ENCODE measurements around the gene HNRNPCL2.
"Not testable (repeated sequence)": the region's sequence is repeated elsewhere in the genome, so short reads cannot be mapped to it uniquely, and the experiment has no call there.

Gene HNRNPCL2

DNA sequence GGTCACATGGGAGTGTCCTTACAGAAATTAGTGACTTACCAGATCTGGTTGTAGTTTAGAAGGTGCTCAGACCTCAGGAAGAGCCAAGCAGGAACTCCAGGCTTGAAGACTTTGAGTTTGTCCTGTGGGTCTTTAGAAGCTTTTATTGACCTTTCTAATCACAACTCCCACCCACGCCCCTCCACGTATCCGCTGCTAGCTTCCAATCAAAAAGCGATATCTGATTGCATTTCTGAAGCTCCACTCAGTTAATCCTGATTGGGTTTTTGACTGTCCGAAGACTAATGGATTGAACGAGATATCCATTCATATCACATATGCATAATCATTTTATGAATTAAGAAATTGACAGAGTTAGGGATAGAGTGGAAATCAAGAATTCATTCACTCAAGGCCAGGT is at the start of gene HNRNPCL2:
Gene HNRNPCL2, minus strand, starts transcription at position 101 of the 400 bp plus-strand sequence. CDS start 454 bp downstream, outside the sequence.
- not testable (repeated sequence) for DNase-seq

DNA sequence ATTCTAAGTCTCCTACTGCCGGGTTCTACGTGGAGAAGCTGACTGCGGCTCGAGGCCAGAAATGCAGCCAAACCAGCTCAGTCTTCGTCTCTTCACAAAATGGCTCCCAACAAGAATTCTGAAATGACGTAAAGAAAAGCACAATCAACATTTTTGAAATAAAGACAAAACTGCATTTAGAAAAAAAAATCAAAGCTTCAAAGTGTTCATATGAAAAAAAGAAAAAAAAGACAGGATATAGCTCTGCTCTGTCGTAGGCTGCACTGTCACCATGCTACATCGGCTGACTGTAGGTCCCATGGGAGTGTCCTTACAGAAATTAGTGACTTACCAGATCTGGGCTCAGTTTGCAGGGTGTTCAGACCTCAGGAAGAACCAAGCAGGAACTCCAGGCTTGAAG is 48.9 kb upstream of the HNRNPCL2 start, which contains the start of gene HNRNPCL4:
Gene HNRNPCL4, minus strand, starts transcription at position 101 of the 400 bp plus-strand sequence. CDS start 164 bp downstream, outside the sequence.
- DNase-seq: not testable (repeated sequence)

DNA sequence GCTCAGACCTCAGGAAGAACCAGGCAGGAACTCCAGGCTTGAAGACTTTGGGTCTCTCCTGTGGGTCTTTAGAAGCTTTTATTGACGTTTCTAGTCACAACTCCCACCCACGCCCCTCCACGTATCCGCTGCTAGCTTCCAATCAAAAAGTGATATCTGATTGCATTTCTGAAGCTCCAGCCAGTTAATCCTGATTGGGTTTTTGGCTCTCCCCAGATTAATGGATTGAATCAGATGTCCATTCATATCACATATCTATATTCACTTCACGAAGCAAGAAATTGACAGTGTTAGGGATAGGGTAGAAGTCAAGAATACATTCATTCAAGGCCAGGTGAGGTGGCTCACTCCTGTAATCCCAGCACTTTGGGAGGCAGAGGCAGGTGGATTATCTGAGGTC is 39.3 kb upstream of the HNRNPCL2 start, which contains the start of gene PRAMEF26:
Gene PRAMEF26, minus strand, starts transcription at position 101 of the 400 bp plus-strand sequence. CDS start 2,914 bp downstream, outside the sequence.
- DNase-seq: not testable (repeated sequence)

DNA sequence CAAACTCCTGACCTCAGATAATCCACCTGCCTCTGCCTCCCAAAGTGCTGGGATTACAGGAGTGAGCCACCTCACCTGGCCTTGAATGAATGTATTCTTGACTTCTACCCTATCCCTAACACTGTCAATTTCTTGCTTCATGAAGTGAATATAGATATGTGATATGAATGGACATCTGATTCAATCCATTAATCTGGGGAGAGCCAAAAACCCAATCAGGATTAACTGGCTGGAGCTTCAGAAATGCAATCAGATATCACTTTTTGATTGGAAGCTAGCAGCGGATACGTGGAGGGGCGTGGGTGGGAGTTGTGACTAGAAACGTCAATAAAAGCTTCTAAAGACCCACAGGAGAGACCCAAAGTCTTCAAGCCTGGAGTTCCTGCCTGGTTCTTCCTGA is 46.2 kb downstream of the HNRNPCL2 start, which contains the start of gene PRAMEF25:
Gene PRAMEF25, plus strand, starts transcription at position 301 of the 400 bp plus-strand sequence. CDS start 2,920 bp downstream, outside the sequence.
- not testable (repeated sequence) for DNase-seq
